Loucy (cell line): ENCODE results near the gene UHMK1.
A peak's percentile ranks its signal among the peaks of the same experiment; 100 is the strongest.

Experiments used
- H2AFZ ChIP-seq: fragments of 200-600 bp; sonication (generic); 2 replicates; pipeline ENCODE4 v1.6.0; 2016; ENCODE audit warnings: antibody characterized with exemption, mild to moderate bottlenecking, low read length, moderate library complexity
- H3F3A ChIP-seq: fragments of 200-600 bp; 2 replicates; pipeline ENCODE4 v1.6.0; 2016; ENCODE audit warnings: antibody characterized with exemption, low read depth, mild to moderate bottlenecking
- H3K27me3 ChIP-seq: fragments of 200-600 bp; sonication (generic); 2 replicates; pipeline ENCODE4 v1.6.1; 2014; ENCODE audit warnings: low read length, mild to moderate bottlenecking; ENCODE audit not compliant: insufficient read depth, poor library complexity, severe bottlenecking
- H3K36me3 ChIP-seq: fragments of 200-600 bp; sonication (generic); 2 replicates; pipeline ENCODE4 v1.6.1; 2016; ENCODE audit warnings: low read length; ENCODE audit not compliant: insufficient read depth
- H3K4me1 ChIP-seq: fragments of 200-600 bp; sonication (generic); 2 replicates; pipeline ENCODE4 v1.5.1; 2014; ENCODE audit warnings: low read length, mild to moderate bottlenecking; ENCODE audit not compliant: insufficient read depth, poor library complexity, severe bottlenecking
- H3K4me2 ChIP-seq: fragments of 200-600 bp; sonication (generic); 2 replicates; pipeline ENCODE4 v1.6.0; 2014; ENCODE audit warnings: antibody characterized with exemption, low read length, low read depth, mild to moderate bottlenecking; ENCODE audit not compliant: poor library complexity, severe bottlenecking
- H3K4me3 ChIP-seq: fragments of 200-600 bp; sonication (generic); 2 replicates; pipeline ENCODE4 v1.5.1; 2014; ENCODE audit warnings: low read length, mild to moderate bottlenecking, mixed read lengths; ENCODE audit not compliant: poor library complexity, severe bottlenecking
- H3K79me2 ChIP-seq: fragments of 200-600 bp; sonication (generic); 2 replicates; pipeline ENCODE4 v1.6.1; 2014; ENCODE audit warnings: low read length; ENCODE audit not compliant: insufficient read depth
- H3K9ac ChIP-seq: fragments of 200-600 bp; sonication (generic); 2 replicates; pipeline ENCODE4 v1.6.0; 2014; ENCODE audit warnings: mild to moderate bottlenecking, low read depth, low read length, moderate library complexity; ENCODE audit not compliant: poor library complexity, severe bottlenecking
- H3K9me2 ChIP-seq: fragments of 200-600 bp; sonication (generic); replicated peaks from 2 replicates; pipeline ENCODE4 v1.6.1; 2016; ENCODE audit warnings: low read depth, low read length, mixed read lengths
- H3K9me3 ChIP-seq: fragments of 200-600 bp; sonication (generic); 2 replicates; pipeline ENCODE4 v1.6.1; 2014; ENCODE audit warnings: mild to moderate bottlenecking, antibody characterized with exemption, low read length, low read depth; ENCODE audit not compliant: insufficient read depth
- H4K20me1 ChIP-seq: fragments of 200-600 bp; sonication (generic); 2 replicates; pipeline ENCODE4 v1.6.0; 2014; ENCODE audit warnings: antibody characterized with exemption, low read length, mild to moderate bottlenecking; ENCODE audit not compliant: insufficient read depth, poor library complexity, severe bottlenecking
- EZH2phosphoT487 ChIP-seq: fragments of 200-600 bp; IDR thresholded peaks from 2 replicates; pipeline ENCODE4 v1.6.1; 2018; ENCODE audit warnings: antibody characterized with exemption, mild to moderate bottlenecking, moderate library complexity, borderline replicate concordance
- TF ChIP-seq, protein P1 (sequence below): fragments of 200-600 bp; sonication (generic); conservative IDR thresholded peaks from 2 replicates; pipeline ENCODE4 v1.5.1; 2014; ENCODE audit warnings: mild to moderate bottlenecking, antibody characterized with exemption, low read length

UHMK1 gene

GRCh38 chr1:162564762-162565218, 67.2 kb downstream of the UHMK1 start:
- peak overlapping the region; percentile 85 for H3K4me2 ChIP-seq
- H3K4me1 ChIP-seq: peaks cover 67% of the 10 kb centered on the region
- H3F3A ChIP-seq: no peaks in the 10 kb centered on the region
- no peaks in the 10 kb centered on the region for H3K9me2 ChIP-seq
- TF ChIP-seq, protein P1, sequence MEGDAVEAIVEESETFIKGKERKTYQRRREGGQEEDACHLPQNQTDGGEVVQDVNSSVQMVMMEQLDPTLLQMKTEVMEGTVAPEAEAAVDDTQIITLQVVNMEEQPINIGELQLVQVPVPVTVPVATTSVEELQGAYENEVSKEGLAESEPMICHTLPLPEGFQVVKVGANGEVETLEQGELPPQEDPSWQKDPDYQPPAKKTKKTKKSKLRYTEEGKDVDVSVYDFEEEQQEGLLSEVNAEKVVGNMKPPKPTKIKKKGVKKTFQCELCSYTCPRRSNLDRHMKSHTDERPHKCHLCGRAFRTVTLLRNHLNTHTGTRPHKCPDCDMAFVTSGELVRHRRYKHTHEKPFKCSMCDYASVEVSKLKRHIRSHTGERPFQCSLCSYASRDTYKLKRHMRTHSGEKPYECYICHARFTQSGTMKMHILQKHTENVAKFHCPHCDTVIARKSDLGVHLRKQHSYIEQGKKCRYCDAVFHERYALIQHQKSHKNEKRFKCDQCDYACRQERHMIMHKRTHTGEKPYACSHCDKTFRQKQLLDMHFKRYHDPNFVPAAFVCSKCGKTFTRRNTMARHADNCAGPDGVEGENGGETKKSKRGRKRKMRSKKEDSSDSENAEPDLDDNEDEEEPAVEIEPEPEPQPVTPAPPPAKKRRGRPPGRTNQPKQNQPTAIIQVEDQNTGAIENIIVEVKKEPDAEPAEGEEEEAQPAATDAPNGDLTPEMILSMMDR: 0 out of 2 replicates have a peak, but pooled peaks have one; percentile 11
- no peak for TF ChIP-seq EZH2phosphoT487
- no peaks in the 10 kb centered on the region for H3K36me3 ChIP-seq
- peaks cover 68% of the 10 kb centered on the region for H3K79me2 ChIP-seq
- peaks cover 23% of the 10 kb centered on the region for H4K20me1 ChIP-seq
- no peaks in the 10 kb centered on the region for H3K9me3 ChIP-seq
- no peak overlapping the region for H2AFZ ChIP-seq
- no peaks in the 10 kb centered on the region for H3K27me3 ChIP-seq
- H3K4me3 ChIP-seq: peak overlapping the region; percentile 92
- H3K9ac ChIP-seq: peak overlapping the region; percentile 44

DNA sequence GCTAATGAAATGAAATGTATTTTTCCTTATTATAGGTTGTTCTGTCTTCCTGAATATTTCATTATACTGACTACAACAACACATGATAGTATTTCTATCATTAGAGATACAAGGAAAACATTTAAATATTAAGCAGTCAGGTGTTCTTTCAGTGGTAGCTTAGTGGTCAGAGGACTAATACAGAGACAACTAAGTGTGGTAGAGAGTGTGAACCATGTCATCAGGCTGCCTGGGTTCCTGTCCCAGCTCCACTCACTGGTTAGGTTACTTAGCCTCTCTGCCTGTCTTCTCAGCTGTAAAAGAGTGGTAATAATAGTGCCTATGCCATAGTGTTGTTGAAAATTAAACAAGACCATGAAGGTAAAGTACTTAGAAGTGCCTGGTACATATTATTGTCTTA, 67.8 kb downstream of the UHMK1 start:
- Histone ChIP-seq H4K20me1 (peaks cover 23% of the 10 kb centered on the region), H3K27me3 (no peaks in the 10 kb centered on the region), H3K9me3 (no peaks in the 10 kb centered on the region), H3F3A (no peaks in the 10 kb centered on the region), H3K4me1 (peaks cover 70% of the 10 kb centered on the region), H3K9ac (no peak overlapping the region), H3K4me3 (peak overlapping the region; percentile 92), H3K79me2 (peaks cover 68% of the 10 kb centered on the region), H3K9me2 (no peaks in the 10 kb centered on the region), H3K4me2 (peak overlapping the region; percentile 85), H2AFZ (no peak overlapping the region), H3K36me3 (no peaks in the 10 kb centered on the region)
- no peak for TF ChIP-seq EZH2phosphoT487
- TF ChIP-seq, protein P1: no peak

GRCh38 chr1:162566870-162567269, 69.3 kb downstream of the UHMK1 start:
- peaks cover 74% of the 10 kb centered on the region for H3K4me1 ChIP-seq
- H3K9me2 ChIP-seq: no peaks in the 10 kb centered on the region
- no peaks in the 10 kb centered on the region for H3K9me3 ChIP-seq
- peak overlapping the region; percentile 85 for H3K4me2 ChIP-seq
- no peak for TF ChIP-seq EZH2phosphoT487
- TF ChIP-seq, protein P1: no peak; the same call in 1 of the 2 replicates
- H2AFZ ChIP-seq: no peak overlapping the region
- peaks cover 69% of the 10 kb centered on the region for H3K79me2 ChIP-seq
- no peaks in the 10 kb centered on the region for H3K27me3 ChIP-seq
- H3K4me3 ChIP-seq: peak overlapping the region; percentile 22
- H3K36me3 ChIP-seq: no peaks in the 10 kb centered on the region
- H3K9ac ChIP-seq: no peak overlapping the region
- H4K20me1 ChIP-seq: peaks cover 28% of the 10 kb centered on the region
- H3F3A ChIP-seq: no peaks in the 10 kb centered on the region
